ENCODE data around the gene EYA2. TPM values are rescaled to one million over a fixed set of nuclear protein-coding genes. Genes with fewer than 3 reads are reported as not detected.

The EYA2 gene
- total and polyA plus RNA-seq, 4 donors: 0.17 to 0.54 (median 0.23) TPM; not detected in 1

DNA sequence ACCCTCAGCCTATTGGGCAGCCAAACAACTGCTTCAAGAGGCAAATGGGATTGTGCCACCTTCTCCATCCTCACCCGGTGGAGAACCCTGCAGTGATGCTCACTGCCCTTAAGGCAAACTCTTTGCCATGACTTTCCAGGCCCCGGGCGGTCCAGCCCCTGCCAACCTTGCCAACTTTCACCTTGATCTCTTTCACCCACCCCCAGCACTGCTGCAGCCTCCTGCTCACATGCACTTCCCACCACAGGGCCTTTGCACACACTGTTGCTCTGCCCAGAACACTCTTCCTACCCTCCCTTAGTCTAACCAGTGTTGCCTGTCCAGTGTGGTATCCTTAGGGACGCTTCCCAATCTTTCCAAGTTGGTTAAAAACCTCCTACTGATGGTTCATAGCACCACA lies 221.1 kb downstream of the EYA2 start:
- Histone ChIP-seq H3K4me3 (ENCODE audit: low read depth in 1 of 3, low read length in 3 of 3) (no peak overlapping the region), H3K4me1 (ENCODE audit: control insufficient read depth in 4 of 4, insufficient read depth in 4 of 4, low read length in 3 of 4) (no peaks in the 10 kb centered on the region), H3K27me3 (ENCODE audit: control insufficient read depth in 4 of 4, insufficient read depth in 4 of 4, low read length in 3 of 4) (no peaks in the 10 kb centered on the region), H3K36me3 (ENCODE audit: control insufficient read depth in 4 of 4, insufficient read depth in 3 of 4, low read depth in 1 of 4, low read length in 3 of 4) (no peaks in the 10 kb centered on the region), H3K9me3 (ENCODE audit: control insufficient read depth in 4 of 4, low read length in 3 of 4) (peaks cover 0 to 7% (median 4%) of the 10 kb centered on the region in 4 donors), H3K9ac (ENCODE audit: low read depth in 1 of 2, low read length in 2 of 2) (no peak overlapping the region), H3K27ac (ENCODE audit: low read depth in 1 of 2, low read length in 2 of 2) (no peak overlapping the region)
- 85% methylated on average over 4 of the region's 4 CpGs for WGBS
- TF ChIP-seq, protein P1, sequence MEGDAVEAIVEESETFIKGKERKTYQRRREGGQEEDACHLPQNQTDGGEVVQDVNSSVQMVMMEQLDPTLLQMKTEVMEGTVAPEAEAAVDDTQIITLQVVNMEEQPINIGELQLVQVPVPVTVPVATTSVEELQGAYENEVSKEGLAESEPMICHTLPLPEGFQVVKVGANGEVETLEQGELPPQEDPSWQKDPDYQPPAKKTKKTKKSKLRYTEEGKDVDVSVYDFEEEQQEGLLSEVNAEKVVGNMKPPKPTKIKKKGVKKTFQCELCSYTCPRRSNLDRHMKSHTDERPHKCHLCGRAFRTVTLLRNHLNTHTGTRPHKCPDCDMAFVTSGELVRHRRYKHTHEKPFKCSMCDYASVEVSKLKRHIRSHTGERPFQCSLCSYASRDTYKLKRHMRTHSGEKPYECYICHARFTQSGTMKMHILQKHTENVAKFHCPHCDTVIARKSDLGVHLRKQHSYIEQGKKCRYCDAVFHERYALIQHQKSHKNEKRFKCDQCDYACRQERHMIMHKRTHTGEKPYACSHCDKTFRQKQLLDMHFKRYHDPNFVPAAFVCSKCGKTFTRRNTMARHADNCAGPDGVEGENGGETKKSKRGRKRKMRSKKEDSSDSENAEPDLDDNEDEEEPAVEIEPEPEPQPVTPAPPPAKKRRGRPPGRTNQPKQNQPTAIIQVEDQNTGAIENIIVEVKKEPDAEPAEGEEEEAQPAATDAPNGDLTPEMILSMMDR (IDR thresholded peaks at IDR 0.05; ENCODE audit: low read depth, low read length, missing input control): no peak
- TF ChIP-seq NR2F2 (IDR thresholded peaks at IDR 0.05): no peak
- TF ChIP-seq FOXA1 (IDR thresholded peaks at IDR 0.05): no peak
- TF ChIP-seq, protein P2, sequence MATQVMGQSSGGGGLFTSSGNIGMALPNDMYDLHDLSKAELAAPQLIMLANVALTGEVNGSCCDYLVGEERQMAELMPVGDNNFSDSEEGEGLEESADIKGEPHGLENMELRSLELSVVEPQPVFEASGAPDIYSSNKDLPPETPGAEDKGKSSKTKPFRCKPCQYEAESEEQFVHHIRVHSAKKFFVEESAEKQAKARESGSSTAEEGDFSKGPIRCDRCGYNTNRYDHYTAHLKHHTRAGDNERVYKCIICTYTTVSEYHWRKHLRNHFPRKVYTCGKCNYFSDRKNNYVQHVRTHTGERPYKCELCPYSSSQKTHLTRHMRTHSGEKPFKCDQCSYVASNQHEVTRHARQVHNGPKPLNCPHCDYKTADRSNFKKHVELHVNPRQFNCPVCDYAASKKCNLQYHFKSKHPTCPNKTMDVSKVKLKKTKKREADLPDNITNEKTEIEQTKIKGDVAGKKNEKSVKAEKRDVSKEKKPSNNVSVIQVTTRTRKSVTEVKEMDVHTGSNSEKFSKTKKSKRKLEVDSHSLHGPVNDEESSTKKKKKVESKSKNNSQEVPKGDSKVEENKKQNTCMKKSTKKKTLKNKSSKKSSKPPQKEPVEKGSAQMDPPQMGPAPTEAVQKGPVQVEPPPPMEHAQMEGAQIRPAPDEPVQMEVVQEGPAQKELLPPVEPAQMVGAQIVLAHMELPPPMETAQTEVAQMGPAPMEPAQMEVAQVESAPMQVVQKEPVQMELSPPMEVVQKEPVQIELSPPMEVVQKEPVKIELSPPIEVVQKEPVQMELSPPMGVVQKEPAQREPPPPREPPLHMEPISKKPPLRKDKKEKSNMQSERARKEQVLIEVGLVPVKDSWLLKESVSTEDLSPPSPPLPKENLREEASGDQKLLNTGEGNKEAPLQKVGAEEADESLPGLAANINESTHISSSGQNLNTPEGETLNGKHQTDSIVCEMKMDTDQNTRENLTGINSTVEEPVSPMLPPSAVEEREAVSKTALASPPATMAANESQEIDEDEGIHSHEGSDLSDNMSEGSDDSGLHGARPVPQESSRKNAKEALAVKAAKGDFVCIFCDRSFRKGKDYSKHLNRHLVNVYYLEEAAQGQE (IDR thresholded peaks at IDR 0.05): no peak
- TF ChIP-seq, protein P3, sequence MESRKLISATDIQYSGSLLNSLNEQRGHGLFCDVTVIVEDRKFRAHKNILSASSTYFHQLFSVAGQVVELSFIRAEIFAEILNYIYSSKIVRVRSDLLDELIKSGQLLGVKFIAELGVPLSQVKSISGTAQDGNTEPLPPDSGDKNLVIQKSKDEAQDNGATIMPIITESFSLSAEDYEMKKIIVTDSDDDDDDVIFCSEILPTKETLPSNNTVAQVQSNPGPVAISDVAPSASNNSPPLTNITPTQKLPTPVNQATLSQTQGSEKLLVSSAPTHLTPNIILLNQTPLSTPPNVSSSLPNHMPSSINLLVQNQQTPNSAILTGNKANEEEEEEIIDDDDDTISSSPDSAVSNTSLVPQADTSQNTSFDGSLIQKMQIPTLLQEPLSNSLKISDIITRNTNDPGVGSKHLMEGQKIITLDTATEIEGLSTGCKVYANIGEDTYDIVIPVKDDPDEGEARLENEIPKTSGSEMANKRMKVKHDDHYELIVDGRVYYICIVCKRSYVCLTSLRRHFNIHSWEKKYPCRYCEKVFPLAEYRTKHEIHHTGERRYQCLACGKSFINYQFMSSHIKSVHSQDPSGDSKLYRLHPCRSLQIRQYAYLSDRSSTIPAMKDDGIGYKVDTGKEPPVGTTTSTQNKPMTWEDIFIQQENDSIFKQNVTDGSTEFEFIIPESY (IDR thresholded peaks at IDR 0.05): no peak
- TF ChIP-seq, protein P4, sequence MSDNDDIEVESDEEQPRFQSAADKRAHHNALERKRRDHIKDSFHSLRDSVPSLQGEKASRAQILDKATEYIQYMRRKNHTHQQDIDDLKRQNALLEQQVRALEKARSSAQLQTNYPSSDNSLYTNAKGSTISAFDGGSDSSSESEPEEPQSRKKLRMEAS (IDR thresholded peaks at IDR 0.05): no peak
- TF ChIP-seq TAF1 (conservative IDR thresholded peaks at IDR 0.05): no peak
- TF ChIP-seq HNF4A (conservative IDR thresholded peaks at IDR 0.05): no peak
- no peak for TF ChIP-seq HNF4G (IDR thresholded peaks at IDR 0.05)
- no peak for TF ChIP-seq YY1 (IDR thresholded peaks at IDR 0.05)
- TF ChIP-seq RXRA (IDR thresholded peaks at IDR 0.05): no peak
- TF ChIP-seq, protein P5, sequence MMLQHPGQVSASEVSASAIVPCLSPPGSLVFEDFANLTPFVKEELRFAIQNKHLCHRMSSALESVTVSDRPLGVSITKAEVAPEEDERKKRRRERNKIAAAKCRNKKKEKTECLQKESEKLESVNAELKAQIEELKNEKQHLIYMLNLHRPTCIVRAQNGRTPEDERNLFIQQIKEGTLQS (IDR thresholded peaks at IDR 0.05): no peak
- TF ChIP-seq FOXA2 (IDR thresholded peaks at IDR 0.05): no peak
- TF ChIP-seq RAD21 (IDR thresholded peaks at IDR 0.05): no peak
- TF ChIP-seq SP1 (IDR thresholded peaks at IDR 0.05): no peak
- no peak for TF ChIP-seq JUND (IDR thresholded peaks at IDR 0.05)
- no peak for TF ChIP-seq EGR1 (IDR thresholded peaks at IDR 0.05; ENCODE audit: low read depth in 2 of 2)
- no peak for TF ChIP-seq GABPA (IDR thresholded peaks at IDR 0.05 in 1 of 2, conservative IDR thresholded peaks at IDR 0.05 in 1 of 2)
- DNase-seq (ENCODE audit: low spot score): no peak
